Loucy (cell line): ENCODE results near the gene SIDT2.

Experiments used
- H2AFZ ChIP-seq: fragments of 200-600 bp; sonication (generic); 2 replicates; pipeline ENCODE4 v1.6.0; 2016; ENCODE audit warnings: antibody characterized with exemption, mild to moderate bottlenecking, low read length, moderate library complexity
- H3F3A ChIP-seq: fragments of 200-600 bp; 2 replicates; pipeline ENCODE4 v1.6.0; 2016; ENCODE audit warnings: antibody characterized with exemption, low read depth, mild to moderate bottlenecking
- H3K27me3 ChIP-seq: fragments of 200-600 bp; sonication (generic); 2 replicates; pipeline ENCODE4 v1.6.1; 2014; ENCODE audit warnings: low read length, mild to moderate bottlenecking; ENCODE audit not compliant: insufficient read depth, poor library complexity, severe bottlenecking
- H3K36me3 ChIP-seq: fragments of 200-600 bp; sonication (generic); 2 replicates; pipeline ENCODE4 v1.6.1; 2016; ENCODE audit warnings: low read length; ENCODE audit not compliant: insufficient read depth
- H3K4me1 ChIP-seq: fragments of 200-600 bp; sonication (generic); 2 replicates; pipeline ENCODE4 v1.5.1; 2014; ENCODE audit warnings: low read length, mild to moderate bottlenecking; ENCODE audit not compliant: insufficient read depth, poor library complexity, severe bottlenecking
- H3K4me2 ChIP-seq: fragments of 200-600 bp; sonication (generic); 2 replicates; pipeline ENCODE4 v1.6.0; 2014; ENCODE audit warnings: antibody characterized with exemption, low read length, low read depth, mild to moderate bottlenecking; ENCODE audit not compliant: poor library complexity, severe bottlenecking
- H3K4me3 ChIP-seq: fragments of 200-600 bp; sonication (generic); 2 replicates; pipeline ENCODE4 v1.5.1; 2014; ENCODE audit warnings: low read length, mild to moderate bottlenecking, mixed read lengths; ENCODE audit not compliant: poor library complexity, severe bottlenecking
- H3K79me2 ChIP-seq: fragments of 200-600 bp; sonication (generic); 2 replicates; pipeline ENCODE4 v1.6.1; 2014; ENCODE audit warnings: low read length; ENCODE audit not compliant: insufficient read depth
- H3K9ac ChIP-seq: fragments of 200-600 bp; sonication (generic); 2 replicates; pipeline ENCODE4 v1.6.0; 2014; ENCODE audit warnings: mild to moderate bottlenecking, low read depth, low read length, moderate library complexity; ENCODE audit not compliant: poor library complexity, severe bottlenecking
- H3K9me2 ChIP-seq: fragments of 200-600 bp; sonication (generic); replicated peaks from 2 replicates; pipeline ENCODE4 v1.6.1; 2016; ENCODE audit warnings: low read depth, low read length, mixed read lengths
- H3K9me3 ChIP-seq: fragments of 200-600 bp; sonication (generic); 2 replicates; pipeline ENCODE4 v1.6.1; 2014; ENCODE audit warnings: mild to moderate bottlenecking, antibody characterized with exemption, low read length, low read depth; ENCODE audit not compliant: insufficient read depth
- H4K20me1 ChIP-seq: fragments of 200-600 bp; sonication (generic); 2 replicates; pipeline ENCODE4 v1.6.0; 2014; ENCODE audit warnings: antibody characterized with exemption, low read length, mild to moderate bottlenecking; ENCODE audit not compliant: insufficient read depth, poor library complexity, severe bottlenecking
- EZH2phosphoT487 ChIP-seq: fragments of 200-600 bp; IDR thresholded peaks from 2 replicates; pipeline ENCODE4 v1.6.1; 2018; ENCODE audit warnings: antibody characterized with exemption, mild to moderate bottlenecking, moderate library complexity, borderline replicate concordance
- TF ChIP-seq, protein P1 (sequence below): fragments of 200-600 bp; sonication (generic); conservative IDR thresholded peaks from 2 replicates; pipeline ENCODE4 v1.5.1; 2014; ENCODE audit warnings: mild to moderate bottlenecking, antibody characterized with exemption, low read length

Gene SIDT2

DNA sequence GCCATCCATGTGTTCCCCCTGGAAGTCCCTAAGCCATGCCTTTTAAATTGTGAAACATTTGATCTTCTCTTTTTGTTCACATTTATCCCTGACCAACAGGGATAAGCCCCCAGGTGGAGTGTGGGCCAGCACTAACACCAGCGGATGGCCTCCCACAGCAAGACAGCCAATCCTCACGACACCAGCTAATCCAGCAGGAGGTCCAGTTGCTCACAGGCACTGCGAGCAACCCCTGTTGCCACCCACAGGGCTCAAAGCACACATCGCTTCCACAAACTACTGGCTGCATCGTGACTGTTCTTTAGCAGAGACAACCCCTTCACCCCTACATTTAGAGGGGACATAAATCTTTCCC lies 51.4 kb downstream of the SIDT2 start:
- Histone ChIP-seq H3K4me2 (peak overlapping the region; percentile 92), H4K20me1 (no peaks in the 10 kb centered on the region), H3K36me3 (peaks cover 20% of the 10 kb centered on the region; the same call in 1 of the 2 replicates), H3K27me3 (no peaks in the 10 kb centered on the region), H3K4me3 (peak overlapping the region; percentile 97), H3K9me2 (no peaks in the 10 kb centered on the region), H3F3A (no peaks in the 10 kb centered on the region), H3K9ac (peak overlapping the region; percentile 92), H3K4me1 (peaks cover 29% of the 10 kb centered on the region), H3K9me3 (no peaks in the 10 kb centered on the region), H3K79me2 (peaks cover 42% of the 10 kb centered on the region), H2AFZ (no peak overlapping the region)
- TF ChIP-seq, protein P1, sequence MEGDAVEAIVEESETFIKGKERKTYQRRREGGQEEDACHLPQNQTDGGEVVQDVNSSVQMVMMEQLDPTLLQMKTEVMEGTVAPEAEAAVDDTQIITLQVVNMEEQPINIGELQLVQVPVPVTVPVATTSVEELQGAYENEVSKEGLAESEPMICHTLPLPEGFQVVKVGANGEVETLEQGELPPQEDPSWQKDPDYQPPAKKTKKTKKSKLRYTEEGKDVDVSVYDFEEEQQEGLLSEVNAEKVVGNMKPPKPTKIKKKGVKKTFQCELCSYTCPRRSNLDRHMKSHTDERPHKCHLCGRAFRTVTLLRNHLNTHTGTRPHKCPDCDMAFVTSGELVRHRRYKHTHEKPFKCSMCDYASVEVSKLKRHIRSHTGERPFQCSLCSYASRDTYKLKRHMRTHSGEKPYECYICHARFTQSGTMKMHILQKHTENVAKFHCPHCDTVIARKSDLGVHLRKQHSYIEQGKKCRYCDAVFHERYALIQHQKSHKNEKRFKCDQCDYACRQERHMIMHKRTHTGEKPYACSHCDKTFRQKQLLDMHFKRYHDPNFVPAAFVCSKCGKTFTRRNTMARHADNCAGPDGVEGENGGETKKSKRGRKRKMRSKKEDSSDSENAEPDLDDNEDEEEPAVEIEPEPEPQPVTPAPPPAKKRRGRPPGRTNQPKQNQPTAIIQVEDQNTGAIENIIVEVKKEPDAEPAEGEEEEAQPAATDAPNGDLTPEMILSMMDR: no peak
- no peak for TF ChIP-seq EZH2phosphoT487

DNA sequence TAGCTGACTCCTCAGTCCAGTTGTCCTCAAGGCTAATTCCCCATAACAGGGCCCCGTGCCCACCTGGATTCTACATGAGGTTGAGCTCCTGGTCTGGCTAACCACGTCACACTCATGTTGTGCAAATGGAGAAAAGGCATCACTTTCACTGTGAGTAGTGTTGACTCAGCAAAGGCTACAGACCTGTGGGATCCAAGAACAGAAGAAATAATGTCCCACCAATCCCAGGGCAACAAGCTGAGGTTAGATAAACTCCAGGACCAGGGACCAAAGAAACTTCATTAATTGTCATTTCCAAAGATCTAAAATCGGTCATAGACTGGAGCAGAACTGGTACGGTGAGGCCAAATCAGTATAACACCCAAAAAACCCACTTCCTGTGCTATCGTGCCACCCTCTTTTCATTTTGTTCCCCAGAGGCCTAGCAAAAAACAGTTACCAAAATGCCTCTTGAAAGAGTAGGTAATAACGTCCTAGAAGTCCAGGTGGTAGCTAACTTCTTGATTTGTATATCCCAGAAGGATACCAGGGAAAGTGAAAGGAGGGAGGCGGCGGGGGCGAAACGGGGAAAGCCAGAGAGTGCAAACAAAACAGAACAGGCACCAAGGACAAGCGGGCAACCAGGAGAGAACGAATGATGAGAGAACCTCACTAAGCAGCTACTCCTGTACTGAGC lies 51.9 kb downstream of the SIDT2 start:
- no peak overlapping the region for H2AFZ ChIP-seq
- no peaks in the 10 kb centered on the region for H3F3A ChIP-seq
- peak overlapping the region; percentile 92 for H3K9ac ChIP-seq
- H3K4me2 ChIP-seq: peak overlapping the region; percentile 92
- peaks cover 29% of the 10 kb centered on the region for H3K4me1 ChIP-seq
- TF ChIP-seq EZH2phosphoT487: no peak
- TF ChIP-seq, protein P1: no peak
- H3K9me3 ChIP-seq: no peaks in the 10 kb centered on the region
- peaks cover 42% of the 10 kb centered on the region for H3K79me2 ChIP-seq
- H3K27me3 ChIP-seq: no peaks in the 10 kb centered on the region
- peaks cover 18% of the 10 kb centered on the region; the same call in 1 of the 2 replicates for H3K36me3 ChIP-seq
- no peaks in the 10 kb centered on the region for H3K9me2 ChIP-seq
- H3K4me3 ChIP-seq: peak overlapping the region; percentile 97
- H4K20me1 ChIP-seq: no peaks in the 10 kb centered on the region

DNA sequence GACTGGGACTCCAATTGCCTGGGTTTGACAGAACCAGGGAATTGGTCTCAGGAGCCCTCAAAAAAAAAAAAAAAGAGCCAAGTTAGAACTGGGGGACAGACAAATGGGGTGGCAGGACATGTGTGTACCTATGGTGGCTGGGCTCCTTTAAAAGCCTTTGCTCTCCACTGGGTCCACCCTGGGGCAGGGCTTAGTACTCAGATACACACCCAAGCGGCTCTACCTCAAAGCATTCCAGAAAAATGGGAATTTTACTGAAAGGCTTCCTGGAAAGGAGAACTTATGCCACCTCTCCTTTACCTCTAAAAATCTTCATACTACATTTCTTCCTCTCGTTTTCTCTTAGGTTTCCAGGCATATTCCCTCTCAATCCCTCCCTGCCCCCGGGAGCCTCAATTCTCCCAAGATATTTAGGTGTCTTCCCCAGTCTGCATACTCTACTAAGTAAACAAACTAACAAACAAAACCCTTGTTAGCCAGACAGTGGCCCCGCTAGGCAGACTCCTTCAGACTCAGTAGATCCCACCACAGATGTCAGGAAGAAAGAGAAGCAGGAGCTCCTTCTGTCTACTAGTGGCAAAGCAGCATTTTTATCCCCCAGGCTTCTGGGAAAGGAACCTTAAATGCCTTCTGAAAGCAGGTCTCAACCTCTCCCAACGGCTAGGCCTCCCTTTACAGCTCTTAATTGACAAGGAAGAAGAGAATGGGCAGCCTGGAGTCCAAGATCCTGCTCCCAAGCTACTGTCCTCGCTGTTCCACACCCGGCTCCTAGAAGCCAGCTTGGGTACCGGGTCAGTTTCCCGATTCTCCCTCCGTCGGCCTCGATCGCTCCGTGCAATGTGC lies 52.7 kb downstream of the SIDT2 start:
- TF ChIP-seq, protein P1: no peak
- TF ChIP-seq EZH2phosphoT487: no peak
- Histone ChIP-seq H3K4me1 (peaks cover 29% of the 10 kb centered on the region), H3K79me2 (peaks cover 42% of the 10 kb centered on the region), H3K27me3 (no peaks in the 10 kb centered on the region), H3K9me3 (no peaks in the 10 kb centered on the region), H3K9me2 (no peaks in the 10 kb centered on the region), H3K4me3 (peak overlapping the region; percentile 97), H3K4me2 (peak overlapping the region; percentile 92), H3K9ac (peak overlapping the region; percentile 92), H2AFZ (peak overlapping the region; percentile 99; the same call in 1 of the 2 replicates), H3K36me3 (peaks cover 13% of the 10 kb centered on the region; the same call in 1 of the 2 replicates), H3F3A (no peaks in the 10 kb centered on the region), H4K20me1 (no peaks in the 10 kb centered on the region)
